Activated CD4-positive, alpha-beta T cell treated with anti-CD3 and anti-CD28 coated beads for 24 hours (primary cell): ENCODE measurements around the gene ATG4D.

ENCODE experiments used
- DNase-seq, 2 donors: peaks; one replicate each; pipeline ENCODE4 v3.0.0-alpha.2; 2020; ENCODE audit warnings: low read depth in 2 of 2

Gene ATG4D

GRCh38 chr19:10580979-10581631 lies 37.4 kb downstream of the ATG4D start:
- DNase-seq, result peak; percentile 88 to 92

DNA sequence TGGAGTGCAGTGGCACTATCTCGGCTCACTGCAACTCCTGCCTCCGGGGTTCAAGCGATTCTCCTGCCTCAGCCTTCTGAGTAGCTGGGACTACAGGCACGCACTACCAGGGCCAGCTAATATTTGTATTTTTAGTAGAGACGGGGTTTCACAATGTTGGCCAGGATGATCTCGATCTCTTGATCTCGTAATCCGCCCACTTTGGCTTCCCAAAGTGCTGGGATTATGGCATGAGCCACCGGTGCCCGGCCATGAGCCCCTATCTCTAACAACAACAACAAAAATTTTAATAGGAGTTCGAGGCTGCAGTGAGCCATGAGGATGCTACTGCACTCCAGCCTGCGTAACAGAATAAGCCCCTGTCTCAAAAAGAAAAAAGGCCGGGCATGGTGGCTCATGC lies 38.4 kb downstream of the ATG4D start:
- DNase-seq, result no peak

- no peak for DNase-seq
Measured at GRCh38 chr19:10583036-10583776, 39.5 kb downstream of the ATG4D start.

- no peak for DNase-seq
Measured at GRCh38 chr19:10586396-10586795, 42.7 kb downstream of the ATG4D start.

- DNase-seq, result no peak
Measured at GRCh38 chr19:10587022-10587838, 43.5 kb downstream of the ATG4D start, which contains the start of gene AP1M2. TSS of gene AP1M2 (minus strand) at chr19:10587312. CDS start at chr19:10587231, 81 bp downstream.

DNA sequence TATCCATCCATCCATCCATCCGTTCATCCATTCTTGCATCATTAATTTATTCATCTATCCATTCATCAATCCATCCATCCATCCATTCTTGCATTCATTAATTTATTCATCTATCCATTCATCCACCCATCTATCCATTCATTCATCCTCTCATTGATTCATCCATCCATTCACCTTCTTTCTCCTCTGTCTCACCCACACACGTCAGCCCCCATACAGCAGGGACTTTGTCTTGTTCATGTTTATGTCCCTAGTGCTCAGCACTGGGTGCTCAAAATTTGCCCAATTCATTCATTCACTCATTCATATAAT lies 44.1 kb downstream of the ATG4D start:
- no peak for DNase-seq

GRCh38 chr19:10593148-10593547 lies 49.4 kb downstream of the ATG4D start:
- no peak for DNase-seq

- no peak for DNase-seq
Measured at GRCh38 chr19:10593820-10594637, 50.3 kb downstream of the ATG4D start.

DNA sequence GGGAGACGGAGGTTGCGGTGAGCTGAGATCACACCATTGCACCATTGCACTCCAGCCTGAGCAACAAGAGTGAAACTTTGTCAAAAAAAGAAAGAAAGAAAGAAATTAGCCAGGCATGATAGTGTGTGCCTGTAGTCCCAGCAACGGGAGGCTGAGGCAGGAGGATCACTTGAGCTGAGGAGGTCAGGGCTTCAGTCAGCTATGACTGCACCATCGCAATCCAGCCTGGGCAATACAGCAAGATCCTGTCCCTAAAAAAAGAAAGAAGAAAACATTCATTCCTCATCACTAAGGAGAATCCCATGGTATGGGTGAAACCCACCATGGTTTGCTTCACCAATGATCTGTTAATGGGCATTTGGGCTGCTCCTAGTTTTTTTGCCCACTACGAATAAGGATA lies 56.4 kb downstream of the ATG4D start:
- DNase-seq, result no peak

DNA sequence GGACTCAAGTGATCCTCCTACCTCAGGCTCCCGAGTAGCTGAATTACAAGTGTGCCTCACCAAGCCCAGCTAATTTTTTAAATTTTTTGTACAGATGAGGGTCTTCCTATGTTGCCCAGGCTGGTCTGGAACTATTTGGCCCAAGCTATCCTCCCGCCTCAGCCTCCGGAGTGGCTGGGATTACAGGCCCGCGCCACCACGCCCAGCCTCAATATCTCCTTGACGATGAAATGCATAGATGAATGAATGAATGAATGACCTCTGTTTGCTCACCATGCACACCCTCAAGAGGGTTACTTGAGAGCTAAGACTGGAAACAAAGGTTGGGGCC lies 58.3 kb downstream of the ATG4D start:
- no peak for DNase-seq

- peak; percentile 85 to 87 for DNase-seq
Measured at GRCh38 chr19:10602330-10603083, 58.8 kb downstream of the ATG4D start.
